CD4-positive, alpha-beta T cell treated with Interleukin-6 at 100 ng/mL for 8 hours (primary cell): ENCODE data around the gene OOSP2.
"Not testable (repeated sequence)": the region's sequence is repeated elsewhere in the genome, so short reads cannot be mapped to it uniquely, and the experiment has no call there.

Source experiments
- DNase-seq: peaks from one replicate; pipeline ENCODE4 v3.0.0-alpha.2; 2020; ENCODE audit warnings: mixed read lengths, low spot score

OOSP2 gene

DNA sequence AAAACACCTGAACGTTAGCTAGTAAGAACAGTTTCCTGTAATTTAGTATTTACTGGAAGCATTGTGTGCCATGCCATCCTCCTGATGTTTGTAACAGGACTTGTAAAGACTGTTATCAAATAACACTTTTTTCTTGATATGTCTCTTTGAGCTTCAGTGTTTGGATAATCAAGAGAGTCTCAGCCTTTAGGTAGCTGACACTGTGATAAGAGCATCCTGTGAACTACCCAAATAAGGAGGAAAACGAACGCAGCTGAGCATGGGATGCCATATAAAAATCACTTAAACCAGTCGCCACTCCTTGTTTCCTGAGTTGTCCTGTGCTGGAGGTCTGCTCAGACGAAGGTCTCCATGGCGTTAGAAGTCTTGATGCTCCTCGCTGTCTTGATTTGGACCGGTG, at the start of gene OOSP2:
Gene OOSP2 (plus strand): TSS at position 301 of the 400 bp plus-strand sequence. CDS start 51 bp downstream, at position 352.
- no peak for DNase-seq

DNA sequence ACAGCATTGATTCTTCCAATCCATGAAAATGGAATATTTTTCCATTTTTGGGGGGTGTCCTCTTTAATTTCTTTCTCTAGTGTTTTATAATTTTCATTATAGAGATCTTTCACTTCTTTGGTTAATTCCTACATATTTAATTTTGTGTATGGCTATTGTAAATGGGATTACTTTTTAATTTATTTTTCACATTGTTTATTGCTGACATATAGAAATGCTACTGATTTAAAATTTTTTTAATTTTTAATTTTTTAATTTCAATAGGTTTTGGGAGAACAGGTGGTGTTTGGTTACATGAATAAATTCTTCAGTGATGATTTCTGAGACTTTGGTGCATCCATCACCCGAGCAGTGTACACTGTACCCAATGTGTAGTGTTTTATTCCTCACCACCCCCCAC, 49.8 kb upstream of the OOSP2 start:
- DNase-seq: no peak

DNA sequence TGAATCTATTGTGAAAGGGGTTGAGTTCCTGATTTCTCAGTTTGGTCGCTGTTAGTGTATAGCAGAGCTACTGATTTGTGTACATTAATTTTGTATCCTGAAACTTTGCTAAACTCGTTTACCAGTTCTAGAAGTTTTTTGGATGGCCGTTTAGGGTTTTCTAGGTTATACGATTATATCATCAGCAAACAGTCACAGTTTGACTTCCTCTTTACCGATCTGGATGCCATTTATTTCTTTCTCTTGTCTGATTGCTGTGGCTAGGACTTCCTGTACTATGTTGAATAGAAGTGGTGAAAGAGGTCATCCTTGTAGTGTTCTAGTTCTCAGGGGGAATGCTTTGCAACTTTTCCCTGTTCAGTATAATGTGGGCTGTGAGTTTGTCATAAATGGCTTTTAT, 47.8 kb upstream of the OOSP2 start:
- no peak for DNase-seq

GRCh38 chr11:59997800-59998199, 42.4 kb upstream of the OOSP2 start:
- DNase-seq: no peak

- no peak for DNase-seq
Observed at GRCh38 chr11:59999691-60000090, 40.5 kb upstream of the OOSP2 start.

DNA sequence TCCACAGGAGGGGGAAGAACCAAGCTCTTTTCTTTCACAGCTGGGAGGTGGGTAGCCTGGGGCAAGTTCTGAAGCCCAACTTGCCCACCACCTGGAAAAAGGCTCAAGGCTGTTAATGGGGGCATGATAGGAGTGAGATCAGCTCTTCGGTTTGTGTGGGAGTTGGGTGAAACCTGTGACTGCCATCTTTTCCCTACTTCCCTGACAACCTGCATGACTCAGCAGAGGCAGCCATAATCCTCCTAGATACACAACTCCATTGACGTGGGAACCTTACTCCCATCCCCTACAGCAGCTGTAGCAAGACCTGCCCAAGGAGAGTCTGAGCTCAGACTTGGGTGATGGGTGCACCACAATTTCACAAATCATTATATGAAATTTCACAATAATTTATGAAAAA, 36.5 kb upstream of the OOSP2 start:
- no peak for DNase-seq

DNA sequence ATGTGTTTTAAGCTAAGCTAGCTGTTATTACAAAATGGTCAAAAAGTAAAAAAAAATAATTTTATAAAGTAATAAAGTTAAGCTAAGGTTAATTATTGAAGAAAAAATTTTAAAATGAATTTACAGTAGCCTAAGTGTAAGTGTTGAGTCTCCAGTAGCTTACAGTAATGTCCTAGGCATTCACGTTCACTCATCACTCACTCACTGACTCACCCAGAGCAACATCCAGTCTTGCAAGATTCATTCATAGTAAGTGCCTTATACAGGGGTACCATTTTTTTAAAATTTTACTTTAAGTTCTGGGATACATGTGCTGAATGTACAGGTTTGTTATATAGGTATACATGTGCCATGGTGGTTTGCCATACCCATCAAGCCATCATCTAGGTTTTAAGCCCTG, 34.8 kb upstream of the OOSP2 start:
- no peak for DNase-seq

- no peak for DNase-seq
Observed at GRCh38 chr11:60016881-60017280, 23.3 kb upstream of the OOSP2 start, which contains the start of gene OOSP4B. OOSP4B (plus strand) TSS chr11:60017181.

GRCh38 chr11:60018058-60018457, 22.2 kb upstream of the OOSP2 start:
- no peak for DNase-seq

DNA sequence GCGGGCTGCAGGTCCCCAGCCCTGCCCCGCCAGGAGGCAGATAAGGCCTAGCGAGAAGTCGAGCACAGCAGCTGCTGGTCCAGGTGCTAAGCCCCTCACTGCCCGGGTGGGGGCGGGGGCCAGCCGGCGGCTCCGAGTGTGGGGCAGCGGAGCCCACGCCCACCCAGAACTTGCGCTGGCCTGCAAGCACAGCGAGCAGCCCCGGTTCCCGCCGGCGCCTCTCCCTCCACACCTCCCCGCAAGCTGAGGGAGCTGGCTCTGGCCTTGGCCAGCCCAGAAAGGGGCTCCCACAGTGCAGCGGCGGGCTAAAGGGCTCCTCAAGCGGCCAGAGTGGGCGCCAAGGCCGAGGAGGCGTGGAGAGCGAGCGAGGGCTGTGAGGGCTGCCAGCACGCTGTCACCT, 19.8 kb upstream of the OOSP2 start:
- DNase-seq: not testable (repeated sequence)

DNA sequence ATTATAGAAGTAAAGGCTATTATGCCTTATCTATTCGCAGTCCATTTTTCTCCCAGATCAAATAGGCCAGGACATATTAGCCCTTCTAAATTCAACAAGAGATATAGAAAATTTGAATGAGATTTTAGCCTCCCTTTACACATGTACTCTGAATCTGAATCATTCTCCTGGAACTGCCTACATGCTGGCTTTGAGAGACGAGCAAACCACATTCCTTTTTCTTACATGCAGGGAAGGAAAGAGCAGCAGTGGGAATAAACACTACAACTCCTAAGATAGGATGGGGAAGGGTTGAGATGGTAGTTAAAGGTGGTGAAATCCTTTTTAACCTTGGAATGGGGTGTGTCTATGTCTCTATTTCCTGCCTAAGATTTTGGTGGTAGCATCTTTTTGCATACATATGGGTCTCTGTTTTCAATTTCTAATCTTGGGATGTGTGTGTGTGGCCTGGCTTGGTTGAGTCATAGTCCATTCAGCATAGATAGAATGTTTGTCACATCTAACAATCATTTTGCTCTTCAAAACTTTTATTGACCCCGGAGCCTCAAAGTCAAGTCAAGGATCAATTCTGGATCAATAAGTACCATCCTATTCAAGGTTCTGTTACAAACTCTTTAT, 11.1 kb upstream of the OOSP2 start:
- no peak for DNase-seq

DNA sequence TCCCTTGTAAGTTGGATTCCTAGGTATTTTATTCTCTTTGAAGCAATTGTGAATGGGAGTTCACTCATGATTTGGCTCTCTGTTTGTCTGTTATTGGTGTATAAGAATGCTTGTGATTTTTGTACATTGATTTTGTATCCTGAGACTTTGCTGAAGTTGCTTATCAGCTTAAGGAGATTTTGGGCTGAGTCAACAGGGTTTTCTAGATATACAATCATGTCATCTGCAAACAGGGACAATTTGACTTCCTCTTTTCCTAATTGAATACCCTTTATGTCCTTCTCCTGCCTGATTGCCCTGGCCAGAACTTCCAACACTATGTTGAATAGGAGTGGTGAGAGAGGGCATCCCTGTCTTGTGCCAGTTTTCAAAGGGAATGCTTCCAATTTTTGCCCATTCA, 10.2 kb downstream of the OOSP2 start:
- DNase-seq: not testable (repeated sequence)

DNA sequence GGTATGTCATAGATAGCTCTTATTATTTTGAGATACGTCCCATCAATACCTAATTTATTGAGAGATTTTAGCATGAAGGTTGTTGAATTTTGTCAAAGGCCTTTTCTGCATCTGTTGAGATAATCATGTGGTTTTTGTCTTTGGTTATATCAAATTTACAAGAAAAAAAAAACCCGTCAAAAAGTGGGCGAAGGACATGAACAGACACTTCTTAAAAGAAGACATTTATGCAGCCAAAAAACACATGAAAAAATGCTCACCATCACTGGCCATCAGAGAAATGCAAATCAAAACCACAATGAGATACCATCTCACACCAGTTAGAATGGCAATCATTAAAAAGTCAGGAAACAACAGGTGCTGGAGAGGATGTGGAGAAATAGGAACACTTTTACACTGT, 10.6 kb downstream of the OOSP2 start:
- not testable (repeated sequence) for DNase-seq

DNA sequence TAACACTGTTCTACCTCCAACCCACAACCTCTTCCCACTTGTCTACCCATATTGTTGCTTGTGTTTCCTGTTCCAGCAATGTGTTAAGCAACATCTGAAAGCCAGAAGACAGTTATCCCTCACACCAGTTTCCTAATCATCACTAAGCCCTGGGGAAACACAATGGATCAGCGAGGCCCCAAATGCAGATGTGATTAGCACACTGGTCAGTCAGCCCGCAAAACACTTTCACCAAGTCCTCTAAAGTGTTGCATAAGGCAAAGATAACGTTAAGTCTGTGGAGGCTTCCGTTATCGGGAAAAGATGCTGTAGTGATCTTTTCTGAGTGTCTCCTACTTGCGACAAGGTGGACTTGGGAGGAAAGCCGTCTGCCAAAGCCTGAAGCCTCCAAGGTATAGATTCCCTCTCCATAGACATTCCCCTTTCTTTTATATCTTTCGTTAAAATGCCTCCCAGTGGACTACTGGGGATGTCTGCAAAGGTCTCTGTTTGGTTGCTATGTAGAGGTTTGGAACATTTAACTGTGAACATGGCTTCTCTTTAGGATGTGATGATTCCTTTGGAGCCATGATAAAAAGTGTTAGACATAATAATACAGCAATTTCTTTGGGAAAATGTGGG, 16.2 kb downstream of the OOSP2 start, which contains the start of gene MS4A3:
Gene MS4A3 (plus strand): TSS at position 317 of the 621 bp plus-strand sequence. CDS start 4,496 bp downstream, outside the sequence.
- DNase-seq: no peak

DNA sequence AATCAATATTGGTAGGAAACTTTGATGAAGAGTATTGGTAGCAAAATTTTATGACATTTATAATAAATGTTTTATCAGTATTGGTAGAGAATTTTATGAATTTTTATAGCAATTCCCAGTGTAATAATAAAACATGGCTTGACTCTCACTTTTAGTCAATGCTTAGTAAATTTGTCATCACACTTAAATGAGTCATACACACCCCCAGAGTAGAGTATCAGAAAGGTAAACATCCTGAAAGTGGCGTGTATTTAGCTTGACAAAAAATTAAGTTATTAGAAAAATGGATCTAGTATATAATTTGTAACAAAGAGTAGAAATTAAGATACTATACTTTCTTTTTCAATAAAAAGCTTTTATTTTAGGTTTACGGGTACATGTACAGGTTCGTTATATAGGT, 18.8 kb downstream of the OOSP2 start:
- no peak for DNase-seq

- no peak for DNase-seq
Observed at GRCh38 chr11:60059521-60060240, 19.5 kb downstream of the OOSP2 start.

DNA sequence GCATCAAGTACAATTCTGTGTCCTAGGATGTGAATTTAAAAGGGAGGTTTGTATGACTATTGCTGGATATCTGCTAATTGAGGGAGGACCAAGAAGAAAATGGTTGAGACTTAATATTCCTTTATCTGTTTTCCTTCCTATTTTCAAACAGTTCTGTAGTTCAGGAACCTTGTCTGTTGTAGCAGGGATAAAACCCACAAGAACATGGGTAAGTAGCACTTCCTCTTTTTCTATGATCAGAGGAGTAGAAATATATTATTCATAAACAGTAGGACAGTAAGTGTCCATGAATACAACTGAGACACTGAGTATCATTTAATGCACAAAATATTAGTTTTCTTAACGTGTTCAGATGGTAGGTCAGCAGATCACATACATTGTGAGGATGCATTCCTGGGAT, 23.9 kb downstream of the OOSP2 start:
- DNase-seq: no peak

GRCh38 chr11:60065801-60066200, 25.6 kb downstream of the OOSP2 start:
- DNase-seq: no peak

- no peak for DNase-seq
Observed at GRCh38 chr11:60069450-60069849, 29.2 kb downstream of the OOSP2 start.

- not testable (repeated sequence) for DNase-seq
Observed at GRCh38 chr11:60071644-60072043, 31.4 kb downstream of the OOSP2 start.

DNA sequence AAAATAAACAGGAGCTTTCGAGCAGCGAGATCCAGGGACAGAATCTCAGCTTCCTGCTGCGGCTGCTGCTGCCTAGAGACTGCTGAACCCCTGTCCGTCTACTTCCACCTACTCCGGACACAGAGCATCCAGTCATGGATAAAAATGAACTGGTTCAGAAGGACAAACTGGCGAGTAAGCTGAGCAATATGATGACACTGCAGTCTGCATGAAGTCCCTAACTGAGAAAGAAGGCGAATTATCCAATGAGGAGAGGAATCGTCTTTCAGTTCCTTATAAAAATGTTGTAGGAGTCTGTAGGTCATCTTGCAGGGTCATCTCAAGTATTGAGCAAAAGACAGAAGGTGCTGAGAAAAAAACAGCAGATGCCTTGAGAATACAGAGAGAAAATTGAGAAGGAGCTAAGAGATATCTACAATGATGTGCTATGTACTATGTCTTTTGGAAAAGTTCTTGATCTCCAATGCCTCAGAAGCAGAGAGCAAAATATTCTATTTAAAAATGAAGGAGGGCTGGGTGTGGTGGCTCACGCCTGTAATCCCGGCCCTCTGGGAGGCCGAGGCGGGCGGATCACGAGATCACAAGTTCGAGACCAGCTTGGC, 37.1 kb downstream of the OOSP2 start:
- DNase-seq: no peak

- no peak for DNase-seq
Observed at GRCh38 chr11:60077981-60078380, 37.8 kb downstream of the OOSP2 start.

DNA sequence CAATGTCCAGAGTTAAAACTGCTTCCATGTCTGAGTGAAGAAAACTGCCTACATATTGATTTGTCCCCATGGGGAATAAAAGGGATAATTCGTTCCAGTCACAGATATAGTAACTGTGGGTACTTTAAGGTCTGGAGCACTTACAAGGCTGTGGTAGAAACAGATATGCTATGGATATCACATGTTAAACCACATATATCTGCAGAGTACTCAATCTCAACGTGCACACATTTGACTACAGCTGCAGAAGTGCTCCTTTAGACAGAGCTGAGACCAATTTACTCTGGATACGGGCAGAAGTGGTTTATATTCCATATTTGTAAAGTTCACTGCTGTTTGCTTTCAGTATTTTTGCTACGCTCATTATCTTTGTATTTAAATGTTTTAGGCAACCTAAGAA, 38.5 kb downstream of the OOSP2 start:
- DNase-seq: no peak
